CD4-positive, CD25-positive, alpha-beta regulatory T cell (primary cell): ENCODE measurements around the gene RAB15. TPM values are rescaled to one million over a fixed set of nuclear protein-coding genes. Genes with fewer than 3 reads are reported as not detected.
"Not testable (repeated sequence)": the region's sequence is repeated elsewhere in the genome, so short reads cannot be mapped to it uniquely, and the experiment has no call there.

Source experiments
- ATAC-seq, 2 donors: fragments of 150-1000 bp; cut with Tn5 transposase; one replicate each; pipeline ENCODE4 v1.10.0; 2021; ENCODE audit warnings: low read depth in 2 of 2, moderate number of reproducible peaks in 2 of 2, moderate library complexity in 1 of 2
- DNase-seq, 3 donors: peaks; one replicate each; pipeline versions ENCODE4 v3.0.0 to v3.0.0-alpha.2; 2012 to 2022; ENCODE audit warnings: mixed read lengths in 1 of 3
- H3K27ac ChIP-seq: one replicate; pipeline ENCODE4 v1.7.0; 2013; ENCODE audit warnings: mild to moderate bottlenecking, low read length; ENCODE audit not compliant: insufficient read depth, poor library complexity, severe bottlenecking
- H3K27me3 ChIP-seq: one replicate; pipeline ENCODE4 v1.7.0; 2013; ENCODE audit warnings: low read length; ENCODE audit not compliant: control insufficient read depth, insufficient read depth
- H3K36me3 ChIP-seq: one replicate; pipeline ENCODE4 v1.7.0; 2013; ENCODE audit warnings: mild to moderate bottlenecking, low read length, moderate library complexity; ENCODE audit not compliant: control insufficient read depth, insufficient read depth
- H3K4me1 ChIP-seq: 2 replicates; pipeline ENCODE4 v1.7.0; 2013; ENCODE audit warnings: mild to moderate bottlenecking, low read length; ENCODE audit not compliant: insufficient read depth, control insufficient read depth, poor library complexity, severe bottlenecking
- H3K4me3 ChIP-seq: one replicate; pipeline ENCODE4 v1.7.0; 2013; ENCODE audit warnings: low read depth, mild to moderate bottlenecking, low read length, moderate library complexity
- H3K9me3 ChIP-seq, 2 experiments: 1 replicate in 1 of 2; 2 replicates in 1 of 2; pipeline ENCODE4 v1.7.0; 2013; ENCODE audit warnings: low read length in 2 of 2, mild to moderate bottlenecking in 1 of 2, moderate library complexity in 1 of 2; ENCODE audit not compliant: control insufficient read depth in 2 of 2
- H3K27ac Mint-ChIP-seq, 3 donors: one replicate each; pipeline ENCODE4 v1.8.0; 2020 to 2022; ENCODE audit warnings: mild to moderate bottlenecking in 3 of 3, mixed read lengths in 3 of 3, moderate library complexity in 2 of 3
- H3K27me3 Mint-ChIP-seq: one replicate; pipeline ENCODE4 v1.8.0; 2022; ENCODE audit warnings: mild to moderate bottlenecking, mixed read lengths
- H3K36me3 Mint-ChIP-seq: one replicate; pipeline ENCODE4 v1.8.0; 2020; ENCODE audit warnings: mixed read lengths
- H3K4me1 Mint-ChIP-seq, 4 donors: one replicate each; pipeline ENCODE4 v1.8.0; 2020 to 2022; ENCODE audit warnings: mixed read lengths in 4 of 4, mild to moderate bottlenecking in 1 of 4
- H3K4me3 Mint-ChIP-seq, 4 donors: one replicate each; pipeline ENCODE4 v1.8.0; 2020 to 2022; ENCODE audit warnings: mild to moderate bottlenecking in 4 of 4, mixed read lengths in 4 of 4, moderate library complexity in 3 of 4
- H3K9me3 Mint-ChIP-seq, 7 donors: one replicate each; pipeline ENCODE4 v1.8.0; 2020 to 2022; ENCODE audit warnings: mixed read lengths in 7 of 7, mild to moderate bottlenecking in 3 of 7, moderate library complexity in 2 of 7
- polyA plus RNA-seq, 4 donors: library from polyadenylated mRNA; unstranded; fragments of 300-500 nt; fragmentation: Illumina TruSeq; gene quantifications; one replicate each; pipeline ENCODE4 v1.2.3, GENCODE V29; 2021
- total RNA-seq: library from RNA; stranded (reverse); gene quantifications from one replicate; pipeline ENCODE4 v1.2.3, GENCODE V29; 2022

Gene RAB15
- total and polyA plus RNA-seq, 5 donors from 2014 or later, result 3.0 to 6.5 (median 3.3) TPM

DNA sequence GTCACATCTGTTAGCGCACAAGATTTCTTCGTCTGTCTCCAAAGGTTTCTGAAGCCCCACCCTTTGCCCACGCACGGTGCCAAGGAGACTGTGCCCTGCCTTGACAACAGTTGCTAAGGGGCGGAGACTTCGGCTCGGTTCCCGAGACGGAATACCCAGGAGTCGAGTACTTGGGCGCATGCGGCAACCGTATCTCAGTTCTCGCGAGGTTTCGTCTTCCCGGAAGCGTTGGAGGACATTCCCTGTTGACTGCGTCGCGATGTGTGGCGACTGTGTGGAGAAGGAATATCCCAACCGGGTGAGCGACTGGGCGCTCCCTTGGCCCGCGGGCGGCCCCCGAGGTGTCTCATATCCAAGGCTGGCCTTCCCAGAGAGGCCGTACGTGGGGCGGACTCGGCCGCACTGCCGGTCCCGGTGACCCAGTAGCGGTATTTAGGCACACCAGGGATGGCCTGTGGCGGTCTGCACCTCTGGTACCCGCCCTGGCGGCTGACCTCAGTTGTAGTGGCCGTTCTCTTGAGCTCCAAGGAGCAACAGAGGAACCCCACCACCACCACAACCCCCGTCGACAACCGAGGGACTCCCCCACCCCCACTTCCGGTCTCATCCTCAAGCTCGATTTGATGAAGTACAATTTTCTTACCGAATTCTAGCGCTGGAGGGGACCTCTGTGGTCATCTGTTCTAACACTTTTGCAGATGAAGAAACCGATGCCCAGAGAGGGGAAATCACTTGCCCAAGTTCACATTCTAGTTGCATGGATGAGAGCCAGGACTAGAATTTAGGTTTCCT is 57.7 kb downstream of the RAB15 start, which contains the start of gene CHURC1:
Gene CHURC1, plus strand, starts transcription at position 219 of the 792 bp plus-strand sequence. Its CDS starts 41 bp downstream, at position 260.
- peak; percentile 93 to 98 (median 97) for DNase-seq
- Mint-ChIP-seq H3K4me1 (peaks cover 33 to 63% (median 50%) of the 10 kb centered on the region in 4 donors), H3K9me3 (no peaks in the 10 kb centered on the region), H3K27me3 (peaks cover 16% of the 10 kb centered on the region), H3K4me3 (peak within 1 kb of the TSS; percentile 91 to 96 (median 94)), H3K36me3 (peaks cover 15% of the 10 kb centered on the region), H3K27ac (peak within 1 kb of the TSS; percentile 96 to 98 (median 97))
- peak within 1 kb of the TSS; percentile 99 for H3K27ac ChIP-seq
- no peaks in the 10 kb centered on the region for H3K9me3 ChIP-seq
- peaks cover 2% of the 10 kb centered on the region for H3K27me3 ChIP-seq
- peak within 1 kb of the TSS; percentile 99 for H3K4me3 ChIP-seq
- peak; percentile 96 to 98 for ATAC-seq
- H3K36me3 ChIP-seq, result peaks cover 4% of the 10 kb centered on the region
- H3K4me1 ChIP-seq, result peaks cover 43% of the 10 kb centered on the region

DNA sequence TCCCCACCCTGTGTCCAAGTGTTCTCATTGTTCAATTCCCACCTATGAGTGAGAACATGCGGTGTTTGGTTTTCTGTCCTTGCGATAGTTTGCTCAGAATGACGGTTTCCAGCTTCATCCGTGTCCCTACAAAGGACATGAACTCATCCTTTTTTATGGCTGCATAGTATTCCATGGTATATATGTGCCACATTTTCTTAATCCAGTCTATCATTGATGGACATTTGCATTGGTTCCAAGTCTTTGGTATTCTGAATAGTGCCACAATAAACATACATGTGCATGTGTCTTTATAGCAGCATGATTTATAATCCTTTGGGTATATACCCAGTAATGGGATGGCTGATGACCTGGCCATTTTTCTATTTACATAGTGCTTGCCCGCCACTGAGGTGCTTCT is 58.7 kb downstream of the RAB15 start:
- Histone ChIP-seq H3K4me3 (peak overlapping the region; percentile 99), H3K27ac (peak overlapping the region; percentile 99), H3K4me1 (peaks cover 36% of the 10 kb centered on the region)
- Mint-ChIP-seq H3K4me1 (peaks cover 33 to 55% (median 44%) of the 10 kb centered on the region in 4 donors), H3K27ac (peak overlapping the region; percentile 96 to 98 (median 97)), H3K4me3 (peak overlapping the region; percentile 91 to 96 (median 94)), H3K27me3 (peaks cover 19% of the 10 kb centered on the region), H3K36me3 (peaks cover 12% of the 10 kb centered on the region)
- H3K27me3 ChIP-seq, H3K9me3 Mint-ChIP-seq, DNase-seq, ATAC-seq, H3K9me3 ChIP-seq, H3K36me3 ChIP-seq: not testable (repeated sequence)

DNA sequence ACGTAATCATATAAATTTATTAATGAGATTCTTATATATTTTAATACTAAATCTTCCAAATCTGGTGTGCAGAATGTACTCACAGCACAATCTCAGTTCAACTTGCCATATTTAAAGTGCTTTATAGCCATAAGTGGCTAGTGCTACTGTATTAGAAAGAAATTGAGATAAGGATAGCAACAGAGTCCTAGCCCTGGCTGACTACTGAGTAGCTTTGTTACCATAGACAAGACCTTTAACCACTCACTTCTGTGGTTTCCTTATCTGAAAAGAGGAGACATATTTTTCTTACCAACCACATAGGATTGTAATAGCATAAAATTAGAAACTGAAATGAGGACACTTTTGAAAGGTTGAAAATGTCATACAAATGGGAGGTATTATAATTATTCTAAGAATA is 59.9 kb downstream of the RAB15 start:
- Mint-ChIP-seq H3K36me3 (peaks cover 7% of the 10 kb centered on the region), H3K9me3 (no peaks in the 10 kb centered on the region), H3K4me3 (peak overlapping the region in 2 of 4 donors; percentile 67 to 91), H3K27ac (no peak overlapping the region), H3K4me1 (peaks cover 23 to 44% (median 33%) of the 10 kb centered on the region in 4 donors), H3K27me3 (peaks cover 26% of the 10 kb centered on the region)
- Histone ChIP-seq H3K27me3 (peaks cover 3% of the 10 kb centered on the region), H3K27ac (no peak overlapping the region), H3K9me3 (no peaks in the 10 kb centered on the region), H3K4me3 (no peak overlapping the region), H3K36me3 (no peaks in the 10 kb centered on the region), H3K4me1 (peaks cover 26% of the 10 kb centered on the region)
- DNase-seq, result peak in 1 of 3 donors; percentile 12
- no peak for ATAC-seq

DNA sequence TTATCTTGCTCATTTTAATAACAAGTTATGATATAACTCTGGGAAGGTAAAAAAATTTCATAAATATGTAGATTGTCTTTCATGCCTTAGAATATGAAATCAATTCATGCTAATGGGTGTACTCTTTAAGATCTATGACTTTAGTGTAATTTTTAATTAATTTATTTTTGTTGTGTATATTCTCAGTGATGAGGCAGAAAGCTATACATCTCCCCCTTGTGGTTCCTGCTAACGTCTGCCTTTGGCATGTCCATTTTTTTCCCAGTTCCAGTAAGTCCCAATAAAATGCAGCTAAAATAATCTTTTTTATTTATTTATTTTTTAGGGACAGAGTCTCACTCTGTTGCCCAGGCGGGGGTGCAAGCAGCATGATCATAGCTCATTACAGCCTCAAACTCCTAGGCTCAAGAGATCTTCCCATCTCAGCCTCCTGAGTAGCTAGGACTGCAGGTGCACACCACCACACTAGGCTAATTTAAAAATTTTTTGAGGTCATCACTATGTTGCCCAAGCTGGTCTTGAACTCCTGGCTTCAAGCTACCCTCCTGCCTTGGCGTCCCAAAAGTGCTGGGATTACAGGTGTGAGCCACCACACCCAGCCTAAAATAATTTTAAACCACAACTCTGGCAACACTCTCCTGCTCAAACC is 61.2 kb downstream of the RAB15 start:
- DNase-seq (no peak), ATAC-seq (no peak)
- H3K27ac ChIP-seq, result no peak overlapping the region
- Mint-ChIP-seq H3K27ac (no peak overlapping the region), H3K9me3 (peaks cover 0 to 2% (median 0%) of the 10 kb centered on the region in 7 donors), H3K27me3 (peaks cover 32% of the 10 kb centered on the region), H3K4me1 (peaks cover 17 to 33% (median 27%) of the 10 kb centered on the region in 4 donors), H3K36me3 (peaks cover 4% of the 10 kb centered on the region), H3K4me3 (no peak overlapping the region)
- H3K4me1 ChIP-seq, result peaks cover 16% of the 10 kb centered on the region
- no peak overlapping the region for H3K4me3 ChIP-seq
- peaks cover 3% of the 10 kb centered on the region for H3K27me3 ChIP-seq
- no peaks in the 10 kb centered on the region for H3K36me3 ChIP-seq
- no peaks in the 10 kb centered on the region for H3K9me3 ChIP-seq

DNA sequence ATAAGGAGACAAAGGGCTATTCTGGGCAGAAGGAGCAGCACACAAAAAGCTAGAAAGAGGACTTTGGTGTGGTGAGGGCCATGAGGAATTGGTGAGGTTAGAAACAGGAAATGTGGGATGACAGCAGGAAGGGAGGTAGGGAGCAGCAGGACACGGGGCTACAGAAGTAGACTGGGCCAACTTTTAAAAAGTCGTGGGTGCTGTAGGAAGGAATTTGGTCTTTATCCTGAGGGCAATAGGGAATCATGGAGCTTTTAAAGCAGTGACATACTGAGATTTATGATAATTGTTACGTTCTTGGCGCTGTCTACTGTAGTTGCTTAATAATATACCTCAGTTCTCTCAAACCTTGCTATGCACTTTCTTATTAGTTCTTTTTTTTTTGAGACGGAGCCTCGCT is 66.1 kb downstream of the RAB15 start:
- Mint-ChIP-seq H3K36me3 (no peaks in the 10 kb centered on the region), H3K27ac (peak overlapping the region in 1 of 3 donors; percentile 72), H3K27me3 (peaks cover 47% of the 10 kb centered on the region), H3K9me3 (peaks cover 0 to 2% (median 0%) of the 10 kb centered on the region in 7 donors), H3K4me3 (no peak overlapping the region), H3K4me1 (no peaks in the 10 kb centered on the region)
- no peaks in the 10 kb centered on the region for H3K9me3 ChIP-seq
- no peaks in the 10 kb centered on the region for H3K4me1 ChIP-seq
- no peak overlapping the region for H3K4me3 ChIP-seq
- ATAC-seq (no peak), DNase-seq (no peak)
- H3K27ac ChIP-seq, result no peak overlapping the region
- H3K36me3 ChIP-seq, result no peaks in the 10 kb centered on the region
- peaks cover 6% of the 10 kb centered on the region for H3K27me3 ChIP-seq

DNA sequence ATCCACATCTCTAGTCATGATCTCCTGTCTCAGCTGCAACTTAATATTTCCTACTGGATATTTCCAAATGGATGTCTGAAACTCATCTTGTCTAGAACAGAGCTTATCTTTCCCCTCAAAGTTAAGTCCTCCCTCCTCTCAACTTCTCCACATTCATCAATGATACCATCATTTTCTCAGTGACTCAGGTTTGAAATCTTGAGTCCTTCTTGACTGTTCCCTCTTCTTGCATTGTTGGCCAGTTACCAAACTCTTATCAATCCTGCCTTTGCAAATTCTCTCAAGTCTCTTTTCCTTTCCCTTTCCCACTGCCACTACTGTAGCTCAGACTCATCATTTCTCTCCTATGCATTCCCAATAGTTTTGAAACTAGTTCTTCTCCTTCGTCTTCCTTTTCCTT is 72.2 kb downstream of the RAB15 start:
- Histone ChIP-seq H3K4me3 (no peak overlapping the region), H3K36me3 (no peaks in the 10 kb centered on the region), H3K27me3 (peaks cover 12% of the 10 kb centered on the region), H3K9me3 (no peaks in the 10 kb centered on the region), H3K4me1 (no peaks in the 10 kb centered on the region), H3K27ac (no peak overlapping the region)
- Mint-ChIP-seq H3K27ac (no peak overlapping the region), H3K36me3 (no peaks in the 10 kb centered on the region), H3K4me3 (no peak overlapping the region), H3K4me1 (no peaks in the 10 kb centered on the region), H3K9me3 (no peaks in the 10 kb centered on the region), H3K27me3 (peaks cover 36% of the 10 kb centered on the region)
- ATAC-seq (no peak), DNase-seq (no peak)
